HepG2 (cell line): ENCODE measurements around the gene GPS1. TPM values are rescaled to one million over a fixed set of nuclear protein-coding genes. Genes with fewer than 3 reads are reported as not detected.

ENCODE experiments used
- ELF3 ChIP-seq: IDR thresholded peaks from 2 replicates; pipeline ENCODE4 v1.6.1; 2016; ENCODE audit warnings: missing genetic modification reagents, missing compliant biosample characterization
- FOXM1 ChIP-seq: sonication (generic); formaldehyde crosslinking; IDR thresholded peaks from 2 replicates; pipeline ENCODE4 v1.5.0; 2020; ENCODE audit warnings: missing genetic modification reagents
- GABPA ChIP-seq, 2 experiments: IDR thresholded peaks; 2 replicates each; pipeline ENCODE4 v1.6.1; 2011 to 2016; ENCODE audit warnings: low read depth in 2 of 2, low read length in 1 of 2, missing biosample characterization in 1 of 2, missing genetic modification characterization in 1 of 2
- ISL2 ChIP-seq: sonication (generic); formaldehyde crosslinking; IDR thresholded peaks from 2 replicates; pipeline ENCODE4 v1.5.0; 2020; ENCODE audit warnings: missing genetic modification reagents
- NCOA1 ChIP-seq: sonication (generic); formaldehyde crosslinking; IDR thresholded peaks from 2 replicates; pipeline ENCODE4 v1.9.0; 2021; ENCODE audit warnings: missing genetic modification reagents
- ONECUT2 ChIP-seq: sonication (generic); formaldehyde crosslinking; IDR thresholded peaks from 2 replicates; pipeline ENCODE4 v1.4.0; 2020; ENCODE audit warnings: missing genetic modification reagents
- POLR2A ChIP-seq, 2 experiments: IDR thresholded peaks; 2 replicates each; pipeline ENCODE4 v1.6.1; 2011; ENCODE audit warnings: low read depth in 2 of 2, low read length in 2 of 2, mild to moderate bottlenecking in 1 of 2, moderate library complexity in 1 of 2; ENCODE audit not compliant: insufficient read depth in 1 of 2
- SALL2 ChIP-seq: sonication (generic); formaldehyde crosslinking; IDR thresholded peaks from 2 replicates; pipeline ENCODE4 v1.8.1; 2023; ENCODE audit warnings: mild to moderate bottlenecking, missing genetic modification reagents, inconsistent platforms
- SETDB1 ChIP-seq: sonication (generic); formaldehyde crosslinking; IDR thresholded peaks from 2 replicates; pipeline ENCODE4 v1.5.1; 2020; ENCODE audit warnings: missing genetic modification reagents, mild to moderate bottlenecking, borderline replicate concordance
- SYNCRIP ChIP-seq: fragments of 200-400 bp; formaldehyde crosslinking; IDR thresholded peaks from 2 replicates; pipeline ENCODE4 v1.6.1; 2018; ENCODE audit warnings: mild to moderate bottlenecking, low read depth, low read length; ENCODE audit not compliant: insufficient read depth
- TRIM22 ChIP-seq: fragments of 450-650 bp; IDR thresholded peaks from 2 replicates; pipeline ENCODE4 v1.6.1; 2017
- ZBTB42 ChIP-seq: sonication (generic); formaldehyde crosslinking; IDR thresholded peaks from 2 replicates; pipeline ENCODE4 v1.5.0; 2020; ENCODE audit warnings: mild to moderate bottlenecking, missing genetic modification reagents
- ZBTB8A ChIP-seq: sonication (generic); formaldehyde crosslinking; IDR thresholded peaks from 2 replicates; pipeline ENCODE4 v1.4.0; 2020; ENCODE audit warnings: mild to moderate bottlenecking, low read depth, missing genetic modification reagents, borderline replicate concordance
- ZKSCAN1 ChIP-seq: fragments of 150-350 bp; IDR thresholded peaks from 2 replicates; pipeline ENCODE4 v1.6.1; 2014; ENCODE audit warnings: low read length
- ZNF547 ChIP-seq: sonication (generic); formaldehyde crosslinking; IDR thresholded peaks from 2 replicates; pipeline ENCODE4 v1.5.1; 2020; ENCODE audit warnings: mild to moderate bottlenecking, missing genetic modification reagents
- ZNF557 ChIP-seq: sonication (generic); formaldehyde crosslinking; IDR thresholded peaks from 2 replicates; pipeline ENCODE4 v1.4.0; 2020; ENCODE audit warnings: missing genetic modification reagents
- ZSCAN21 ChIP-seq: sonication (generic); formaldehyde crosslinking; IDR thresholded peaks from 2 replicates; pipeline ENCODE4 v1.8.0; 2022; ENCODE audit warnings: mild to moderate bottlenecking, missing genetic modification reagents, moderate library complexity, borderline replicate concordance
- polyA plus RNA-seq, 8 experiments: library from polyadenylated mRNA; depleted of rRNA in 3 of 8; stranded (reverse) in 7 of 8; unstranded in 1 of 8; fragments of >200 nt; fragmentation: Illumina TruSeq in 4 of 8; extraction: Trizol in 4 of 8; gene quantifications; 2 replicates each; pipeline versions ENCODE4 v1.2.1 to v1.2.3, GENCODE V29; 2011 to 2016; ENCODE audit warnings: low read depth in 4 of 8, missing spikeins in 1 of 8, mixed read lengths in 1 of 8; ENCODE audit not compliant: insufficient read depth in 1 of 8
- total RNA-seq, 5 experiments: library from RNA; depleted of rRNA; stranded (reverse); fragments of >200 nt; fragmentation: Illumina TruSeq; extraction: Trizol; gene quantifications; 2 replicates each; pipeline ENCODE4 v1.2.3, GENCODE V29; 2016; ENCODE audit warnings: low read depth in 1 of 5
- TF ChIP-seq, protein P1 (sequence below): sonication (generic); formaldehyde crosslinking; IDR thresholded peaks from 2 replicates; pipeline ENCODE4 v1.4.0; 2020; ENCODE audit warnings: mild to moderate bottlenecking, missing genetic modification reagents
- TF ChIP-seq, protein P2 (sequence below): sonication (generic); formaldehyde crosslinking; IDR thresholded peaks from 2 replicates; pipeline ENCODE4 v1.4.0; 2020; ENCODE audit warnings: mild to moderate bottlenecking, missing genetic modification reagents
- TF ChIP-seq, protein P3 (sequence below): sonication (generic); formaldehyde crosslinking; IDR thresholded peaks from 2 replicates; pipeline ENCODE4 v1.4.0; 2020; ENCODE audit warnings: mild to moderate bottlenecking, missing genetic modification reagents
- TF ChIP-seq, protein P4 (sequence below): sonication (generic); formaldehyde crosslinking; IDR thresholded peaks from 2 replicates; pipeline ENCODE4 v1.4.0; 2020; ENCODE audit warnings: mild to moderate bottlenecking, missing genetic modification reagents

The GPS1 gene
- total and polyA plus RNA-seq, 2 of the 13 experiments (the other 11 are each of a cell fraction or from before 2014, with no cell fraction given): 124 to 128 TPM

DNA sequence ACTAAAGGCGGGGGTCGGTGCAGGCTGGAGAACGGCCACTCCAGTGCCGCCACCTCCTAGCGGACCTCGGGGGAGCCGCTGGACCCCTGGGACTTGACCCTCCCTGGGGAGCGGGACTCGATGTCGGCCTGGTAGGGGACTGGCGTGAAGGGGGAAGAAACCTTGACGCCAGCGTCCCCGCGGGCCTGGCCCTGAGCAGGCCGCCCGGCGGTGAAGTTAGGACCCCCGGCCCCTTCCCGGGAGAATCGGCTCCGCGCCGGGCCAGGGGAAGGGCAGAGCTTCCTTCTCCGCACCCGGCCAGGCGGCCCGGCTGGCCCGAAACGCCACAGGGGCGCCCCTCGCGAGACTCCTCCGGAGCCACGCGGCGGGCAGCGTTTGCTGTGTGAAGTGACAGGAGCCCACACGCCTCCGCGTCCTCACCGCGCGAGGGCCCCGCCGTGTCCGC is 13.5 kb downstream of the GPS1 start (continued):
- no peak for TF ChIP-seq SYNCRIP
- TF ChIP-seq ZBTB8A (CRISPR knock-in tag): no peak
- TF ChIP-seq ZNF557 (CRISPR knock-in tag): no peak
- no peak for TF ChIP-seq ELF3 (CRISPR knock-in tag)
- TF ChIP-seq ZSCAN21 (CRISPR knock-in tag): no peak
- TF ChIP-seq TRIM22: no peak
- TF ChIP-seq ZBTB42 (CRISPR knock-in tag): no peak
- TF ChIP-seq FOXM1 (CRISPR knock-in tag): no peak
- TF ChIP-seq, protein P1, sequence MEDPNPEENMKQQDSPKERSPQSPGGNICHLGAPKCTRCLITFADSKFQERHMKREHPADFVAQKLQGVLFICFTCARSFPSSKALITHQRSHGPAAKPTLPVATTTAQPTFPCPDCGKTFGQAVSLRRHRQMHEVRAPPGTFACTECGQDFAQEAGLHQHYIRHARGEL (CRISPR knock-in tag): no peak
- no peak for TF ChIP-seq SALL2 (CRISPR knock-in tag)
- TF ChIP-seq ZNF547: no peak
- TF ChIP-seq, protein P2, sequence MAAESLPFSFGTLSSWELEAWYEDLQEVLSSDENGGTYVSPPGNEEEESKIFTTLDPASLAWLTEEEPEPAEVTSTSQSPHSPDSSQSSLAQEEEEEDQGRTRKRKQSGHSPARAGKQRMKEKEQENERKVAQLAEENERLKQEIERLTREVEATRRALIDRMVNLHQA: no peak
- no peak for TF ChIP-seq GABPA (IDR thresholded peaks at IDR 0.05; ENCODE audit: low read depth, low read length)
- no peak for TF ChIP-seq GABPA (CRISPR knock-in tag; IDR thresholded peaks at IDR 0.05; ENCODE audit: low read depth)
- TF ChIP-seq, protein P3, sequence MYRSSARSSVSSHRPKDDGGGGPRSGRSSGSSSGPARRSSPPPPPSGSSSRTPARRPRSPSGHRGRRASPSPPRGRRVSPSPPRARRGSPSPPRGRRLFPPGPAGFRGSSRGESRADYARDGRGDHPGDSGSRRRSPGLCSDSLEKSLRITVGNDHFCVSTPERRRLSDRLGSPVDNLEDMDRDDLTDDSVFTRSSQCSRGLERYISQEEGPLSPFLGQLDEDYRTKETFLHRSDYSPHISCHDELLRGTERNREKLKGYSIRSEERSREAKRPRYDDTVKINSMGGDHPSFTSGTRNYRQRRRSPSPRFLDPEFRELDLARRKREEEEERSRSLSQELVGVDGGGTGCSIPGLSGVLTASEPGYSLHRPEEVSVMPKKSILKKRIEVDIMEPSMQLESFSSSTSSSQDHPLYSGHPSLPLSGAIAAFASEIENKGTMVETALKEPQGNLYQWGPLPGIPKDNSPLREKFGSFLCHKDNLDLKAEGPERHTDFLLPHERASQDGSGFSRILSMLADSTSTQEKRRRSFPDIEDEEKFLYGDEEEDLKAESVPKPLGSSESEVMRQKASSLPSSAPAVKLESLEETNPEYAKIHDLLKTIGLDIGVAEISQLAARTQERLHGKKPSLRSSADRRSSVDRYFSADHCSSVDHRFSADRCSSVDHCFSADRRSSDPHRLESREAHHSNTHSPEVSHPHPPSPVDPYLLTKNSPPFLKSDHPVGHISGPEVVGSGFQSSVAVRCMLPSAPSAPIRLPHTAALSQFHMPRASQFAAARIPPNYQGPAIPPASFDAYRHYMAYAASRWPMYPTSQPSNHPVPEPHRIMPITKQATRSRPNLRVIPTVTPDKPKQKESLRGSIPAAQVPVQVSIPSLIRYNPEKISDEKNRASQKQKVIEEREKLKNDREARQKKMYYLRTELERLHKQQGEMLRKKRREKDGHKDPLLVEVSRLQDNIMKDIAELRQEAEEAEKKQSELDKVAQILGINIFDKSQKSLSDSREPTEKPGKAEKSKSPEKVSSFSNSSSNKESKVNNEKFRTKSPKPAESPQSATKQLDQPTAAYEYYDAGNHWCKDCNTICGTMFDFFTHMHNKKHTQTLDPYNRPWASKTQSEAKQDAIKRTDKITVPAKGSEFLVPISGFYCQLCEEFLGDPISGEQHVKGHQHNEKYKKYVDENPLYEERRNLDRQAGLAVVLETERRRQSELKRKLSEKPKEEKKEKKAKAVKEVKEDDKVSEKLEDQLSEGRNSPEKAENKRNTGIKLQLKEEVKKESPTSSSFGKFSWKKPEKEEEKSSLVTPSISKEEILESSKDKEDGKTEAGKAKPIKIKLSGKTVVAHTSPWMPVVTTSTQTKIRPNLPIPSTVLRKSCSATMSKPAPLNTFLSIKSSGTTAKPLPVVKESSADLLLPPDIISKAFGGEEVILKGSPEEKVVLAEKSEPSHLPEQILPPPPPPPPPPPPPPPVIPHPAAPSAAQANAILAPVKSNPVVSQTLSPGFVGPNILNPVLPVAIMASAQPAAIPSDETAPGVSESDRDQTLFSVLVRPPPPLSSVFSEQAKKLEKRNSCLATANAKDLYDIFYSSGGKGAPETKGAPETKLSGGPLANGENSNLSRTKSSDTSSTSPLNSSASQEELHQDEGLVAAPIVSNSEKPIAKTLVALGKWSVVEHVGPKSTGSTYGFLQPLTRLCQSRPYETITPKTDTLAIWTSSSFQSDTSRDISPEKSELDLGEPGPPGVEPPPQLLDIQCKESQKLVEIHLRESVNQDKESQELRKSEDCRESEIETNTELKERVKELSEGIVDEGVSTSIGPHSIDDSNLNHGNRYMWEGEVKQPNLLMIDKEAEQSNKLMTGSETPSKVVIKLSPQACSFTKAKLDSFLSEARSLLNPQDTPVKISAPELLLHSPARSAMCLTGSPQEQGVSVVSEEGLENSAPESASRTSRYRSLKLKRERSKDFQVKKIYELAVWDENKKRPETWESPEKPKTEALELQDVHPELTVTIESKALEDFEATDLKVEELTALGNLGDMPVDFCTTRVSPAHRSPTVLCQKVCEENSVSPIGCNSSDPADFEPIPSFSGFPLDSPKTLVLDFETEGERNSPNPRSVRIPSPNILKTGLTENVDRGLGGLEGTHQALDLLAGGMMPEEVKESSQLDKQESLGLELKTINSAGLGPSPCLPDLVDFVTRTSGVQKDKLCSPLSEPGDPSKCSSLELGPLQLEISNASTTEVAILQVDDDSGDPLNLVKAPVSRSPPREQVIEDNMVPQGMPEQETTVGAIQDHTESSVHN (CRISPR knock-in tag): no peak
- no peak; a peak in 1 of 4 replicates for TF ChIP-seq POLR2A (IDR thresholded peaks at IDR 0.05; ENCODE audit: insufficient read depth in 1 of 2, low read depth in 2 of 2, low read length in 2 of 2)
- no peak for TF ChIP-seq ONECUT2
- TF ChIP-seq NCOA1 (CRISPR knock-in tag): peak; percentile 19; the same call in 1 of the 2 replicates
- no peak for TF ChIP-seq SETDB1 (CRISPR knock-in tag)
- TF ChIP-seq, protein P4, sequence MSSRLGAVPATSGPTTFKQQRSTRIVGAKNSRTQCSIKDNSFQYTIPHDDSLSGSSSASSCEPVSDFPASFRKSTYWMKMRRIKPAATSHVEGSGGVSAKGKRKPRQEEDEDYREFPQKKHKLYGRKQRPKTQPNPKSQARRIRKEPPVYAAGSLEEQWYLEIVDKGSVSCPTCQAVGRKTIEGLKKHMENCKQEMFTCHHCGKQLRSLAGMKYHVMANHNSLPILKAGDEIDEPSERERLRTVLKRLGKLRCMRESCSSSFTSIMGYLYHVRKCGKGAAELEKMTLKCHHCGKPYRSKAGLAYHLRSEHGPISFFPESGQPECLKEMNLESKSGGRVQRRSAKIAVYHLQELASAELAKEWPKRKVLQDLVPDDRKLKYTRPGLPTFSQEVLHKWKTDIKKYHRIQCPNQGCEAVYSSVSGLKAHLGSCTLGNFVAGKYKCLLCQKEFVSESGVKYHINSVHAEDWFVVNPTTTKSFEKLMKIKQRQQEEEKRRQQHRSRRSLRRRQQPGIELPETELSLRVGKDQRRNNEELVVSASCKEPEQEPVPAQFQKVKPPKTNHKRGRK (CRISPR knock-in tag): no peak
- TF ChIP-seq ISL2 (CRISPR knock-in tag): no peak
- TF ChIP-seq ZKSCAN1: no peak
